HEK293 (cell line): ENCODE results near the gene MMP14.
A peak's percentile ranks its signal among the peaks of the same experiment; 100 is the strongest.

Source experiments
- BCL11B ChIP-seq: fragments of 450-650 bp; formaldehyde crosslinking; IDR thresholded peaks from 2 replicates; pipeline ENCODE4 v1.5.1; 2016; ENCODE audit warnings: low read depth, missing biosample characterization, missing genetic modification characterization
- CTCF ChIP-seq: fragments of 450-650 bp; formaldehyde crosslinking; IDR thresholded peaks from 2 replicates; pipeline ENCODE4 v1.5.1; 2016; ENCODE audit warnings: missing biosample characterization, missing genetic modification characterization
- GLI4 ChIP-seq: fragments of 450-650 bp; formaldehyde crosslinking; IDR thresholded peaks from 2 replicates; pipeline ENCODE4 v1.5.1; 2016; ENCODE audit warnings: missing biosample characterization, missing genetic modification characterization
- HOXA7 ChIP-seq: sonication (generic); formaldehyde crosslinking; IDR thresholded peaks from 2 replicates; pipeline ENCODE4 v1.8.1; 2022; ENCODE audit warnings: missing genetic modification reagents, borderline replicate concordance
- HOXC10 ChIP-seq: sonication (generic); formaldehyde crosslinking; IDR thresholded peaks from 2 replicates; pipeline ENCODE4 v1.8.1; 2023; ENCODE audit warnings: mild to moderate bottlenecking, missing genetic modification reagents
- KLF9 ChIP-seq: fragments of 450-650 bp; formaldehyde crosslinking; IDR thresholded peaks from 2 replicates; pipeline ENCODE4 v1.5.1; 2016; ENCODE audit warnings: missing biosample characterization, missing genetic modification characterization, low read depth
- REST ChIP-seq: fragments of 450-650 bp; formaldehyde crosslinking; IDR thresholded peaks from 2 replicates; pipeline ENCODE4 v1.5.1; 2016; ENCODE audit warnings: missing biosample characterization, missing genetic modification characterization
- ZBTB17 ChIP-seq: fragments of 450-650 bp; formaldehyde crosslinking; IDR thresholded peaks from 2 replicates; pipeline ENCODE4 v1.5.1; 2016; ENCODE audit warnings: missing biosample characterization, missing genetic modification characterization
- ZFP37 ChIP-seq: fragments of 450-650 bp; formaldehyde crosslinking; IDR thresholded peaks from 2 replicates; pipeline ENCODE4 v1.5.1; 2016; ENCODE audit warnings: missing biosample characterization, missing genetic modification characterization
- ZNF510 ChIP-seq: fragments of 450-650 bp; formaldehyde crosslinking; IDR thresholded peaks from 2 replicates; pipeline ENCODE4 v1.5.1; 2018; ENCODE audit warnings: mild to moderate bottlenecking, missing genetic modification characterization, missing biosample characterization; ENCODE audit not compliant: insufficient replicate concordance
- ZNF530 ChIP-seq: fragments of 450-650 bp; formaldehyde crosslinking; IDR thresholded peaks from 2 replicates; pipeline ENCODE4 v1.5.1; 2016; ENCODE audit warnings: low read depth, missing biosample characterization, missing genetic modification characterization
- ZNF621 ChIP-seq: fragments of 450-650 bp; formaldehyde crosslinking; IDR thresholded peaks from 2 replicates; pipeline ENCODE4 v1.5.1; 2017; ENCODE audit warnings: missing biosample characterization, missing genetic modification characterization
- ZSCAN18 ChIP-seq: fragments of 450-650 bp; formaldehyde crosslinking; IDR thresholded peaks from 2 replicates; pipeline ENCODE4 v1.5.1; 2016; ENCODE audit warnings: missing biosample characterization, missing genetic modification characterization
- TF ChIP-seq, protein P1 (sequence below): fragments of 450-650 bp; formaldehyde crosslinking; IDR thresholded peaks from 2 replicates; pipeline ENCODE4 v1.5.1; 2016; ENCODE audit warnings: missing biosample characterization, missing genetic modification characterization, low read depth

DNA sequence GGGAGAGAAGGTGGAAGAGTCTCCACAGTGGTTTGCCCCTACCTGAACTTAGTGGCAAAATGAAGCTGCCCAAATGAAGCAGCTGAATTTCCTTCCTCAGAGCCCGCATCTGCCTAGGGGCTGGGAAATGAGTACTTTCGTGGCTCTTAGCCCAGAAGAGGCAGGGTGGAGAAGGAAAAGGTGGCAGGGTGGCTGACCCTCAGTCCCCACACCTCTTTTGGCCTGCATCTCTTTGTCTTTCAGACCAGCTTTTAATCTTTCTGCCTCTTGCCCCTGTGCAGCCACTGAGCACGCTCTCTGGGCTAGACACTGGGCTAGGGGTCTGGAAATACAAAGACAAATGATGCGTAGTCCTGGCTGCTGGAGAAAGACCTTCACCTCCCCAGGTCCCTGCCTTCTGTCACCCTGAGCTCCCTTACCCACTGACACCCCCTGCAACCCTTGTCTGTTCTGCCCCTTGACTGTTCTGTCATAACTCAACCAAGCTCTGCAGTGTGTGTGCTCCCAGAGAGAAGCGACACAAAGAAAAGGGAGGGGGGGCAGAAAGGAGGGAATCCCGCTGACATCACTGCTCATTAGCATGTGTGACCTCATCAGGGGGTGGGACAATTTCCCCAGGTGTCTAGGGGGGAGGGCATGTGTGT lies 46.3 kb downstream of the MMP14 start:
- no peak for TF ChIP-seq ZFP37 (tag by site-specific recombination)
- no peak for TF ChIP-seq HOXC10
- no peak for TF ChIP-seq BCL11B (tag by site-specific recombination)
- TF ChIP-seq KLF9 = no peak
- no peak for TF ChIP-seq CTCF (tag by site-specific recombination)
- no peak for TF ChIP-seq ZSCAN18 (tag by site-specific recombination)
- no peak for TF ChIP-seq GLI4 (tag by site-specific recombination)
- TF ChIP-seq ZNF621 (tag by site-specific recombination) = no peak
- TF ChIP-seq, protein P1, sequence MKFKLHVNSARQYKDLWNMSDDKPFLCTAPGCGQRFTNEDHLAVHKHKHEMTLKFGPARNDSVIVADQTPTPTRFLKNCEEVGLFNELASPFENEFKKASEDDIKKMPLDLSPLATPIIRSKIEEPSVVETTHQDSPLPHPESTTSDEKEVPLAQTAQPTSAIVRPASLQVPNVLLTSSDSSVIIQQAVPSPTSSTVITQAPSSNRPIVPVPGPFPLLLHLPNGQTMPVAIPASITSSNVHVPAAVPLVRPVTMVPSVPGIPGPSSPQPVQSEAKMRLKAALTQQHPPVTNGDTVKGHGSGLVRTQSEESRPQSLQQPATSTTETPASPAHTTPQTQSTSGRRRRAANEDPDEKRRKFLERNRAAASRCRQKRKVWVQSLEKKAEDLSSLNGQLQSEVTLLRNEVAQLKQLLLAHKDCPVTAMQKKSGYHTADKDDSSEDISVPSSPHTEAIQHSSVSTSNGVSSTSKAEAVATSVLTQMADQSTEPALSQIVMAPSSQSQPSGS (tag by site-specific recombination) = peak; percentile 86
- no peak for TF ChIP-seq ZNF510
- TF ChIP-seq REST (tag by site-specific recombination) = no peak
- TF ChIP-seq ZNF530 (tag by site-specific recombination) = no peak
- TF ChIP-seq HOXA7 (CRISPR knock-in tag) = no peak
- no peak for TF ChIP-seq ZBTB17
